ENCODE measurements around the gene UPB1. TPM values are rescaled to one million over a fixed set of nuclear protein-coding genes. Genes with fewer than 3 reads are reported as not detected.

The UPB1 gene
- total RNA-seq, result under 0.01 TPM

GRCh38 chr22:24494528-24495364, at the start of gene UPB1:
Gene UPB1 (plus strand): TSS chr22:24495332. CDS start chr22:24495404, 72 bp downstream.
- DNase-seq (ENCODE audit: low read depth in 2 of 3, low spot score in 2 of 3), result peak in 1 of 3 donors; percentile 51

- no peak for DNase-seq (ENCODE audit: low read depth in 2 of 3, low spot score in 2 of 3)
Observed at GRCh38 chr22:24445481-24446259, 49.5 kb upstream of the UPB1 start.

GRCh38 chr22:24446260-24446611, 48.9 kb upstream of the UPB1 start:
- DNase-seq (ENCODE audit: low read depth in 2 of 3, low spot score in 2 of 3), result no peak

GRCh38 chr22:24450610-24451009, 44.5 kb upstream of the UPB1 start:
- DNase-seq (ENCODE audit: low read depth in 2 of 3, low spot score in 2 of 3), result peak in 2 of 3 donors; percentile 52 to 87

DNA sequence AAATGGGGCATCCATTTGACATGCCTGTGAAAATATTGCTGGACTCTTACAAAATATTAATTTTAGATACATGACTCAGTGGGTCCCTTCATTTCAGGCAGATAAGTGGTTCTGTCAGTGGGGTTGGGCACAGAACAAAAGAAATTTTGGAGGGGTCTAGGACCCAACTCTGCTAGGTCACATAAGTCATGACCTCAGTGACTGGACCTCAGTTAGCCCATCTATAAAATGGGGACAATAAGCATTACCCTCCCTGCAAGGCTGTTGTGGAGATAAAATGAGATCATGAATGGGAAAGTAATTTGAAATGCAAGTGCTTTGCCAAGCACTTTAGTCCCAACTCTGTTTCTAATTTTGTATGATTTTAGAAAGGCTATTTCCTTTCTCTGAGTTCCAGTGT, 44.0 kb upstream of the UPB1 start:
- no peak for DNase-seq (ENCODE audit: low read depth in 2 of 3, low spot score in 2 of 3)

GRCh38 chr22:24453853-24454252, 41.3 kb upstream of the UPB1 start:
- no peak for DNase-seq (ENCODE audit: low read depth in 2 of 3, low spot score in 2 of 3)

- no peak for DNase-seq (ENCODE audit: low read depth in 2 of 3, low spot score in 2 of 3)
Observed at GRCh38 chr22:24455039-24455438, 40.1 kb upstream of the UPB1 start.

GRCh38 chr22:24455751-24456426, 39.2 kb upstream of the UPB1 start:
- no peak for DNase-seq (ENCODE audit: low read depth in 2 of 3, low spot score in 2 of 3)

GRCh38 chr22:24457894-24458420, 37.2 kb upstream of the UPB1 start:
- no peak for DNase-seq (ENCODE audit: low read depth in 2 of 3, low spot score in 2 of 3)

DNA sequence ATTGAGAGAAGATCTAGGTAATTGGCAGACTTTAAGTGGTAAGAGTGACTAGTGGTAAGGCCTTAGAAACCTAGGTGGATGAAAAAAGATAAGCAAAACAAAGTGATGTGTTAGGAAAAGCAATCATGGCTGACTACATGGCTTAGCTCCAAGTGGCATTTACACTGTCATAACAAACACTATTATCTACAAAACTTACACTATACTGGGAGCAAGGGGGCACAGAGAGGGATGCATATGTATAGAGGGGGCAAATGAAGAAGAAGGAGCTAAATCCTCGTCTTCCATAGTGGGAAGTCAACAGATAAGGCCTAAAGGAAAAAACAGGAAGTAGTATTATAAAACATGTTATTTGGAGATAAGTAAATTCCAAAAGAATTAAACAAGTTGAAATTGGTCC, 35.2 kb upstream of the UPB1 start:
- DNase-seq (ENCODE audit: low read depth in 2 of 3, low spot score in 2 of 3), result no peak

- no peak for DNase-seq (ENCODE audit: low read depth in 2 of 3, low spot score in 2 of 3)
Observed at GRCh38 chr22:24460418-24461089, 34.6 kb upstream of the UPB1 start.

DNA sequence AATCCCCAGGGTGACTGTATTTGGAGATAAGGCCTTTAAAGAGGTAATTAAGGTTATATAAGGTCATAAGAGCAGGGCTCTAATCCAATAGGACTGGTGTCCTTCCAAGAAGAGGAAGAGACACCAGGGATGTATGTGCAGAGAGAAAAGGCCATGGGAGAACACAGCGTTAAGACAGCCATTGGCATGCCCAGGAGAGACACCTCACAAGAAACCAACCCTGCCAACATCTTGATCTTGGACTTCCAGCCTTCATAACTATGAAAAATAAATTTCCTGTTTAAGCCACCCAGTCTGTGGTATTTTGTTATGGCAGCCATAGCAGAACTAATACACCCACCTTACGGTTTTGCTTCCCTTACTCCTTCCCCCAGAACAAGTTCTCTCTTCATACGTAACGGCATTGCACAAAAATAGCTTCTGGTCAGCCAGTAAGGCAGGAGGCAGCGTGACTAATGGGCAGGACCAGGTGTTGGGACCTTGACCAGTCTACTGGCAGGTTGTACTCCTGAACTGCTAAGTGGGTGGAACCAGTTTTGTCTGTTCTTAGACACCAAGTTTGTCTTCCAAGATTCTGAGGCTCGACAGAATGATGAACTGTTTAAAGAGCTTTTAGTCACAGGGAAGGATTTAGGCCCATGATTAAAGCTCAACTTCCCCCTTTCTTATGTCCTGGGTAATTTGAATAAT, 31.9 kb upstream of the UPB1 start:
- no peak for DNase-seq (ENCODE audit: low read depth in 2 of 3, low spot score in 2 of 3)

- no peak for DNase-seq (ENCODE audit: low read depth in 2 of 3, low spot score in 2 of 3)
Observed at GRCh38 chr22:24465566-24465965, 29.6 kb upstream of the UPB1 start.

GRCh38 chr22:24465975-24466374, 29.2 kb upstream of the UPB1 start:
- DNase-seq (ENCODE audit: low read depth in 2 of 3, low spot score in 2 of 3), result no peak

DNA sequence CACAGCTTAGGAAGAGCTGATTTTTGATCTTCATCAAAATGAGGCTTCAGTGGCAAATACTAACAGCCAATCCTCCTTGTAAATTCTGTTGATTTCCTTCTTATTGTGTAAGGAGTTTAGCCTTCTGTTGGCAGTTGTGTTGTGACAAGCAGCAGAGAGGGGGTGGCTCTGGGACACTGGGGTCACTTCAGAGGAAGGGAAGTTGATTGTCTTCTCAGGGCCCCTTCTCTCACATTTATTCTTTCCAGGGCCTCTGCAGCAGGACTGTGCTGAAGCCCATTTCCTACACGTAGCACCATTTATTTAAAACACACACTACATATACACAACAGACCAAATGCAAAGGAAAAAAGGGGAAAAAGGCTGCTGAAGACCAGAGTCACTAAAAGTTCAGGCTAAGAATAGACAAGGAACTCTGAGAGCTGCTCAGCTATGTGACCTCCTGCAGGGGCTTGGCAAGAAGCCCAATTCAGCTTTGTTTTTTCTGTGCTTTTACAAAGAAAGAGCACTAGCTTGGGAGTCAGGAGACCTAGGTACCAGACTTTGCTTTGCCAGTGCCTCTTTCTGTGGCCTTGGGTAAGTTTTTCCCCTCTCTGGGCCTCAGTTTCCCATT, 28.3 kb upstream of the UPB1 start:
- DNase-seq (ENCODE audit: low read depth in 2 of 3, low spot score in 2 of 3), result peak in 1 of 3 donors; percentile 26

GRCh38 chr22:24467340-24467739, 27.8 kb upstream of the UPB1 start:
- no peak for DNase-seq (ENCODE audit: low read depth in 2 of 3, low spot score in 2 of 3)

DNA sequence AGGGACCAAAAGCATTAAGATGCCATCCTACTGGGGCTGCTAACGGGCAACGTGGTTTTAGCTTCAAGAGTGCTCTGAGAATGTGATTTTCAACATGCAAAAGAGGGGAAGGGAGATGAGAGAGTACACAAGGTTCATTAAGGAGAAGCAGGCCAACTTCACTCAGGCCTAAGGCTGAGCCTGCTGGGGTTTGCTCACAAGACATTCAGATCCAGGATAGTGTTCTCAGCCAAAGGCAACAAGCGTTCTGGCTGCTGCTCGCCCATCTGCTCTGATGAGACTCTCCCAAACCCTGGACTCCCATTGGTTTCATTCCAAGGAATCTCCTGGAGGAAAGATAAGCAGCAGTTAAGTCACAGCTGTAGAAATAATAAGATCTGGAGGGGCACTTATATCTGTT, 23.6 kb upstream of the UPB1 start:
- no peak for DNase-seq (ENCODE audit: low read depth in 2 of 3, low spot score in 2 of 3)

- DNase-seq (ENCODE audit: low read depth in 2 of 3, low spot score in 2 of 3), result peak in 1 of 3 donors; percentile 51
Observed at GRCh38 chr22:24473284-24473683, 21.8 kb upstream of the UPB1 start.

DNA sequence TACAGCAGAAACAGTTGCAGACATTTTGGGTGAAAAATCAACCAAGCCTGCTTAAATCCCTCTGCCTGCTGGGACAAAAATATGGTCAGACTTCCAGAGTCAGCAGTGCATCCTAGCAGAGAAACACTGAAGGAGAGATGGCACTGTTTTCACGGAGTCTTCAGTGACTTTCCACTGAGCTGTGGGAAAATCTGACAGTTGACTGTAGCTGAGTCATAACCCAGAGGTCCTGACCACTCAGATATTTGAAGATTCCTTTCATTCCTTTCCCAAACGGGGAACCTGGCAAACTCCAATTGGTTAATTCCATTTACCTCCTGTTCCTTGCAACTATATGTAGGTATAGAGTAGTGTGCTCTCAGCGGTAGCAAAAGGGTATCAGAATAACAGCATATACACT, 20.9 kb upstream of the UPB1 start:
- DNase-seq (ENCODE audit: low read depth in 2 of 3, low spot score in 2 of 3), result no peak

All from hematopoietic multipotent progenitor cell (in vitro differentiated cells).